Measurements from ENCODE around the gene CXCL12. TPM values are rescaled to one million over a fixed set of nuclear protein-coding genes. Genes with fewer than 3 reads are reported as not detected.

Gene CXCL12
- 100 to 1,000 TPM; 407 to 604 (median 446) TPM for polyA plus RNA-seq (ENCODE audit: insufficient read length in 4 of 4)

DNA sequence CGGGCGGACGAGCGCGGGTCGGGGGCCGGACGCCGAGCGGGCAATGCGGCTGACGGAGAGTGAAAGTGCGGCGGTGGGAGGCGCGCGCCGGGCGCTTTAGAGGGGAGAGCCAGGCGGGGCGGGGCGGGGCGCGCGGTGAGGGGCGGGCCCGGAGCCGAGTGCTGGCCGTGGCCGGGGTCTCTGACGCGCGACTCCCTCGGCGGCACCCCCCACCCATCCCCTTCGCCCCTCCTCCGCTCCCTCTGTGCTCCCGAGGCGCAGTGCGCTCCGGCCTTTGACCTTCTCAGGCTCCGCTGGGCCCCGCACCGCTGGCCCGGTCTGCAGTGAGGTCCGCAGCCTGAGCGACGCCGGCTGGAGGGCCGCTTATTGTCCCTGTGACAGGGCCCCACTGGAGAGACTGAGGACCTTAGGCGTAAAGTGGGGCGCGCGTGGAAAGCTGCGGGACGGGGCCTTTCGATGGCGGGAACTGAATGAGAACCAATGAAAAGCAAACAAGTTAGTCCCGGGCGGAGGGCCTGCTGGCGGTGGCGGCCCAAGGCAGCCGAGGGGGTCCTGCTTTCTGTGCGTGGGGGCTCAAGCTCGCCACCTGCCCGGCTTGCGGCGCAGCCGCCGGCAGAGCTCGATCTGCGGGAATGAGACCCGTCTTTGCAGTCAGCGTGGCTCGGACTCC is at the start of gene CXCL12:
Gene CXCL12, minus strand, starts transcription at position 72 of the 670 bp plus-strand sequence. CDS start 92 bp downstream, outside the sequence.
- DNase-seq (ENCODE audit: low read depth in 4 of 4, low spot score in 3 of 4), result peak in 1 of 4 donors; percentile 38

DNA sequence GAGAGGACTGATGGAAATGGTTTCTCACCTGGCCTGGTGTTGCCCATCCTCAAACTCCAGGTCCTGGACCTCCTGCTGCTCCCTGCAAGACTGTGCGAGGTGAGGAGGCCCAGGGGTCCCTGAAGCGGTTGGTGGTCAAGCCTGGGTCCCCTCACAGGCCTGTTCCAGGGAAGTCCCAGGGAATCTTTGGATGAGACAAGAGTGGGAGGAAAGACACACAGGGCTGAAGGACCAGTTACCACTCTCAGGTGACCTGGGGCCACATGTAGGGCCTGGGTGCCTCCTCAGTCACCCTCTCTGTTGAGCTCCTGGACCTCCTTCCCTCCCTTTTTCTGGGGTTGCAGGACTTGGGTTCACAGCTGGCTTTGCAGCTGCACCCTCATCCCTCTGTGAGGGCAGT is 42.6 kb upstream of the CXCL12 start:
- DNase-seq (ENCODE audit: low read depth in 4 of 4, low spot score in 3 of 4), result no peak

DNA sequence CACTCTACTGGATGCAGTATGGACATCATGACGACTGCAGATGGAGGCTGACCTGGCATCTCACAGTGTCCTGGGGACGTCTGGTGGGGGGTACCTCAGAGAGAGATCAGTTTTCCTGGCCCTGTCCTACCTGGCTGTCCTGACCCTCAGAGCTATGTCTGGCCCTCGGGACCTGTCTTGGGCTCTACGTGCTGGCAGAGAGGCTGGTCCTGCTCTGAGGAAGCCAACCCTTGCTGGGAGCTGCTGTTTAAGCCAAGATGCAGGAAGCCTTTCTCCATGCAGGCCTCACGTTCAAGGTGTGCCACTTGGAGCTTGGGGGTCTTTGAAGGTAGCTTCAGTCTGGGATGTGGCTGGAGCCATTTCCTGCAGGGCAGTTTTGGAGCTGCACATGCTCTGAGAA is 42.1 kb upstream of the CXCL12 start:
- DNase-seq (ENCODE audit: low read depth in 4 of 4, low spot score in 3 of 4), result no peak

DNA sequence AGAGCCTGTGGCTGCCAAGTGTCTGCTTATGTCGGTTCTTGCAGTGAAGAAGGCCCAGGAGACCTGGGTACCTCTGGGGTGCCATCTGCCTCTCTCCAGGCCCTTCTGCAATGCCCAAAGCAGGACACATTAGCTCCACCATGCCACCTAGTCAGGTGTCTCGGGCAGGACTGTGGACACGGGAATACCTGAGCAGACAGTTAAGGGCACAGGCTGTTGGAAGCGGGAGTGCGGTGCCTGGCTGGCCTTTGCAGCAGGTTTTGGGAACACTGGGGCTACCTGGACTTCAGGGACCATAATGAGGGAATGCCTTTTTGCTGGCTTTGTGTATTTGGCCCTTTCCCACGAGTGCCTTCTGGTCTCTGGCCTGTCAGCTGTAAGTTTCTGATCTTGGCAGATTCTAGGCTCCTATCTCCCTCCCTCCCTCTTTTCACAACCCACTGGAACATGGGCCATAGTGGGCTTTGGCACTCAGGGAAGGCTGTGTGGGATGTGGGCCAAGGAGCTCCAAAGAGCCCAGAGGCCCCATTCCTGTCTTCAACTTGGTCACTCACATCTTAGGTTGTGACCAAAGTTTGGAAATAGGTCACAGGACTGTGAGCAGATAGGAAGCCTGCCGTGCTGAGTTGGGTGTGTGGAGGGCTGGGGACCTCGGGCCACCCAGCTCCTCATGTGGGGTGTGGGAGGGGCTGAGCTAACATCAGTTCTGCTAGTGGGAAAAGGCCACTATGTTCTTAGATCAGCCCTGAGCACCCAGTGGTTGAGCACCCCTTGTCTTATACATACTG is 41.5 kb upstream of the CXCL12 start:
- no peak for DNase-seq (ENCODE audit: low read depth in 4 of 4, low spot score in 3 of 4)

DNA sequence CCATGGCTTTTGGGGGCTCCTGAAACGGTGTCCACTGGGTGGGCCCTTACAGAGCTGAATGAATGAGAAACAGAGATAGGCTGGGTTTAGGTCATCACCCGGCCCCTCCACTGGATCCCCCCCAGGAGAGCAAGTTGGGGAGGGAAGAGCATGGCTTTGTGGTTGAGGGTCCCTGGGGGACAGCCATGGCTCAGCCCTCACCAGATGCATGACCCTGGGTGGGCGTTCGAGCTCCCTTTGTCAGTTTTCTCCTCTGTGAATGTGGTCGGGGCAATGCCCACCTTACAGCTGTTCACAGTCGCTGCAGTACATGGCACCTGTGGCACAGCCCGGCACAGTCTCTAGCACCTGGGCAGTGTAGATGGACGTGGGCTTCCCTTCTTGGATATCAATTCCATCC is 40.6 kb upstream of the CXCL12 start:
- DNase-seq (ENCODE audit: low read depth in 4 of 4, low spot score in 3 of 4), result no peak

DNA sequence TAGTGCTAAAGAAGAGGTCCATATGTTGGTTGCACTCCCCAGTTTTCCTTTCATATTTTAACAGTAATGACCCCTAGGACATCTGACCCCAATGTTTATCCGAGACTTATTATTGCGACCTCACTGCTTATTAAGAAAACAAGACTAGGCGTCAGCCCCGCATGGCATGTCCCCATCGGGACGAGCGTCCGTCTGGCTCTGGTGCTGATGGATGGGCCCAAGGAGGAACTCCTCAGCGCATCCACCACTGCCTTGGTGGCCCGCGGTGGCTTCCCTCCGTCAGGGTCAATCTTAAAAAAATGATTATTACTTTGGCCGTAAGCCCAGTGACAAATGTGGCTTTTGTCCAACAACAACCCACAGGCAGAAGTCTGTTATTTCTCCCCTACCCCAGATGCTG is 40.1 kb upstream of the CXCL12 start:
- DNase-seq (ENCODE audit: low read depth in 4 of 4, low spot score in 3 of 4), result peak in 1 of 4 donors; percentile 26

DNA sequence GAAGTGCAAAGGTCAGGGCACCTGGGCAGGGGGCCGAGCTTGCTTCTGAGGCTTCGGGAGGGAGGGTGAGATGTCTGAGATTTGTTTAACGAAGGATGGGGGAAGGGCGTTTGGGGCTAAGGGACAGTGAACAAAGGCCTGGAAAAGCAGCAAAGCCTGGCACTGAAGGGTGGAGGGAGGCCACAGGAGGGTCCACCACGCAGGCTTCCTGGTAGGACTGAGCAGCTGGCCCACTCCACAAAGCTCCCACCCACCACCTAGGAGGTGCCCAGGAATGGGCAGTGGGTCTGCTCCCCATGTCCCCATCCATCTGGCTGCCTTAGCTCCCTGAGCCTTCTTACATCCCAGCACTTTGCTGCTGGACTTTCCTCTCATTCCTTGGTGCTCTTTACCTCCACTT is 39.4 kb upstream of the CXCL12 start:
- no peak for DNase-seq (ENCODE audit: low read depth in 4 of 4, low spot score in 3 of 4)

DNA sequence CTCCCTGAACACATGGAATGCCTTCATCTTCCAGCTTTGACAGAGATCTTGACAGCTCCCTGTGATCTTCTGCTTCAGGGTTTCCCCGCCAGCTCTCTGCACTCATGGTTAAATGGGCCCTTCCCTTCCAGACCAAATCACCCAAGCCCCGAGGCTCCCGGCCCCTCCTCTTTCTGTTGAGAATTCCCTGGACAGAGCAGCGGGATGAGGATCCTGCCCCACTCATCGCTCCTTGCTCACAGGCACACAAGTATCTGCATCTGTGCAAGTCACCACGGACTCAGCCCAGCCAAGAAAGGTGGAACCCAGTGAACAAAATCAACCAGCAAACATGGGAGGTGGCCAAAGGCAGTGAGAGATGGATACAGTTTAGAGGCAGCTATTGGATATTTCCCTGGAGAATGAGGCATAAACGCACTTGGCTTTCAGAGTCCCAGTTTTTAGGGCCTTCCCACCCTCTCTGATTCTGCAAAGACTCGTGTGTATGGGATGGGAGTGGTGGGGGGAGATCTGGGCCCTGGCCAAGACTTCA is 37.7 kb upstream of the CXCL12 start:
- no peak for DNase-seq (ENCODE audit: low read depth in 4 of 4, low spot score in 3 of 4)

DNA sequence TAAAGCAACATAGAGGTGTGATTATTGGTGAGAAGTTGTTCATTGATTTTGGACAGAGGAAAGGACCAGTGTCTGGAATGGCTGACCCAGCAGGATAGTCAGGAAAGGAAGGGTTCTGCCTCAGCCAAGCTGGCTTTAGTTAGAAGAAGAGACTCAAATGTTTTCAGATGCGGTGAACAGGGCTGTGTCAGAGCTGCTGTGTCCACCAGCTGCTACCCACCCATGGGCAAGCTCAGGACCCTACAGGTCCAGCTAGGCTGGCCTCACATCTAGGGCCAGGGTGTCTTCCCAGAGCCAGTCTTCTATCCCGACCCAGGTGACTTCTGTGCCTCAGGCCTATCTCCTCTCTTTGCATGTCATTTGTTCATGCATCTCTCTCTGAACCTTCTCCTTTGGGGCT is 37.3 kb upstream of the CXCL12 start:
- DNase-seq (ENCODE audit: low read depth in 4 of 4, low spot score in 3 of 4), result no peak

DNA sequence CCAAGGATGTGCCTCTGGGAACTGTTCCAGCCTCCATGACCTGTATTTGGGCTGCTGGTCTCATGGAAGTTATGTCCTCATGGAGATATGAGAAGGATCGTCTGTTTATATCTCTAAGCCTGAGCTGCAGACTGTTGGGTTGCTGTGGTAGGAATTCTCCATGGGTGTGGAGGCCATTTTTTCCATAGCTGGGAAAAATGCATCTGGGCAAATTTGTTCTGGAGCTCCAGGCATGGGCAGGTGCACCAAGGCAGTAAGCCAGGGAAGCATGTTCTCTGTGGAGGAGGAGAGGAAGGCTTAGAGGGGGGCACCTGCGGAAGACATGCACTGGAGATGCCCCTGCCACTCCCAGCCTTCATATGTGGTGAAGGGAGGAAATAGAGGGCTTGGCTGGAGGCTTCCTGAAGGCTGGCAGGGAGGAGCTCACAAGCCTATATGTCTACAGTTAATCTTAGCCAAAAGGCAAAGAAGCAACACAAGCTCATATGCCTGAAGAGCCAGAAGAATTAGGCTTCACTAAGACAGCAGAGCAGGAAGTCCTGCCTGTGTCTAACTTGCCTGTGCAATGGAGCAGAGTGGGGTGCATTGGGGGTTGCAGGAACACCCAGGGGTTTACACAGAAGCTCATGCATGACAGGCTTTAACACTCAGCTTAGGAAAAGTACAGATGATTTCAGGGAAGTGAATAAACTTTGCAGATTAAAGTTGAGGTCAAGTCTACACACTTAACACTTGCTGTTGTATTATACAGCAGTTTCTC is 35.1 kb upstream of the CXCL12 start:
- DNase-seq (ENCODE audit: low read depth in 4 of 4, low spot score in 3 of 4), result no peak

DNA sequence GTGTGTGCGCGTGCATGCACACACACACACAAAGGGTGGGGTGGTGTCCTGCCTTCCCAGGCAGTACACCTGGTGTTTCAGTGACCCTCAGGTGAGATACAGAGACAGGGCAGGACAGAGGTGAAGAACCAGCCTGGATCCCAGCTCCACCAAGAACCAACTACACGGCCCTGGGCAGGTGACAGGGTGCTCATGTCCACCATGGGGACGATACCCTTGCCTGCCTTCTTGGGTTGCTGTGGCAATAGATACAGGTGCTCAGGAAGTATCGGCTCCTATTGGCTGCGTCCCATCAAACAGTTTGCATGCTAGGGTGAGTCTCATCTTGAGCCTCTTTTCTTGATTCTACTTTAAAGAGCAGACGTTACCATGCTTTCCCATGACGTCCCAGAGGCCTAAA is 33.7 kb upstream of the CXCL12 start:
- no peak for DNase-seq (ENCODE audit: low read depth in 4 of 4, low spot score in 3 of 4)

DNA sequence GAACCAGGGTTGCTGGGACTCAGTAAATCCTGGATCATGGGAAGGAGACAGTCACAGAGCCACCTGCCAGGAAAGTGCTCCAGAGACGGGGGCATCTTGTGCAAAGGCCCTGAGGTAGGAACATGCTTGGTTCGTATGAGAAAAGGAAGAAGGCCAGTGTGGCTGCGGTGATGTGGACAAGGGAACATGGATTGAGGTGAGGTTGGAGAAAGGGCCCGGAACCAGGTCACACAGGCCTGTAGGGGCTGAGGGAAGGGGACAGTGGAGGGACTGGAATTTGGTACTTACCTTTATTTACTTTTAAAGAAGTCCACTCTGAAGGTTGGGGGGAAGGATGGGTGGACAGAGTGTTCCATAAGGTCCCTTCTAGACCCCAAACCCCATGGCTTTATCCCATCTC is 32.9 kb upstream of the CXCL12 start:
- no peak for DNase-seq (ENCODE audit: low read depth in 4 of 4, low spot score in 3 of 4)

DNA sequence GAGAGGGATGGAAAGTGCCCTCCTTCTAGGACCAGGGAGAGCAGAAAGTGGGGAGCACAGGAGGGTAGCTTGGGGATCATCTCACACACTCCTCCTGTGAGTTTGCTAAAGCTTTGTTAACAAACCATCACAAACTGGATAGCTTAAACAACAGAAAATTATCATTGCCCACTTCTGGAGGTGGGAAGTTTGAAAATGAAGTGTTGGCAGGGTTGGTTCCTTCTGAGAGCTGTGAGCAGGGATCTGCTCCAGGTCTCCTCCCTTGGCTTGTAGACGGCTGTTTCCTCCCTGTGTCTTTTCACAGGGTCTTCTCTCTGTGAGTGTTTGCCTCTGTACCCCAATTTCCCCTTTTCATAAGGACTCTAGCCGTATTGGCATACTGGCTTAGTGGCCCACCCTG is 32.0 kb upstream of the CXCL12 start:
- no peak for DNase-seq (ENCODE audit: low read depth in 4 of 4, low spot score in 3 of 4)

DNA sequence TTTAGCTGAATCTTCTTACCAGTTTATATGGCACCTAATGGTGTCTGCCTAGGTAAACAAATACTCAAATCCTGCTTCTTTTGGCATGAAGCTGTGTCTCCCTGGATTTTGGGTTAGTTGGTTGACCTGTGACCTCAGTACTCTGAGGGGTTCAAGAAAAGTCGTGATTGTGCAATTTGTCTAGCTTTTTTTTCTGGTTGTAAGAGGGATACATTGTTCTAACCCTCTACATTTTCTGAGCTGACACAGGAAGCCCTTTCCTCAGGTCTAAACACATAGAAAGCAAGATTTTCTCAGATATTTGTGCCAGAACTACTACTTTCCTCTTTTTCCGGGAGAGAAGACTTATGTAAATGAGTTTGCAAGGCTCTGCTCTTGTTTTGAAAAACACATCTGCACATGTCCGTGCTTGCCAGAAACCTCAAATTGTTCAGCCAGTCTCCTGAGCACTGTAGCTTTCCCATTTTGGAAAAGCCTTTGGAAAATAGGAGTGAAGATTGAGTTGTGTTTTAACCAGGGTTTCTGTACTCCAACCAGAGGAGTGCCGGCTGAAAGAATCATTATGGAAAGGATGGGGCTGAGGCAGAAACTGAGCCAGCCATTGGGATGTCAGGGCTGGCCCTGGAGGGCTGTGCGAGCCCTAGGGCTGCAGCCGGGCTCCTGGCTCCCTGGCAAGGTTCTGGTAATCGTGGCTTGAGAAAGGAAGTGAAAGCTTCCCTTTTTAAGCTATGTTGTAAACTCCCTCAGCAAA is 31.3 kb upstream of the CXCL12 start:
- DNase-seq (ENCODE audit: low read depth in 4 of 4, low spot score in 3 of 4), result no peak

DNA sequence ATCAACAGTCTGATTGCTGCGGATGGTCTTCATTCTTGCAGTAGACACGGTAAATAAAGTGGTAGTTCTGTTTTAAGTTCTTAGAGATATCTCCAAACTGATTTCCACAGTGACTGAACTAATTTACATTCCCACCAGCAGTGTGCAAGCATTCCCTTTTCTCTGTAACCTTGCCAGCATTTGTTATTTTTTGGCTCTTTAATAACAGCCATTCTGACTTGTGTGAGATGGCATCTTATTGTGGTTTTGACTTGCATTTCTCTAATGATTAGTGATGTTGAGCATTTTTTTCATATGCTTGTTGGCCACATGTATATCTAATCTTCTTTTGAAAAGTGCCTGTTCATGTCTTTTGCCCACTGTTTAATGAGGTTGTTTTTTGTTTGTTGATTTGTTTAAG is 30.2 kb upstream of the CXCL12 start:
- DNase-seq (ENCODE audit: low read depth in 4 of 4, low spot score in 3 of 4), result no peak

DNA sequence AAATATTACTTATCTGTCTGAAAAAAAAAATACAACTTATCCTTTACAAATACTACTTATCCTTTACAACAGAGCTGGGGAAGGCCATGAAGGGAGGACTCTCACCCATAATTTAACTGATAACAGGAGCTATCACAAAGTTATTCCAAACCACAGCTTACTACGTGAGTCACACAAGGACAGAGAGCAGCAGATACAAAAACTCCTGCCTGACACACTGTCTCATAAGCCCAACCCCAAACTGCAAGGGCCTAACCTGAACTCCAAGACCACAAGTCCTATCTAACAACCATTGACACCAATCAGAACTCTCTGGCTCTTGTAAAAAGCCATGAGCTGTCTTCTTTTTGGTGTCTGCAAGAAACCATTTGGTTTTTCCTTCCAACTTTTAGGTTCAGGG is 28.5 kb upstream of the CXCL12 start:
- DNase-seq (ENCODE audit: low read depth in 4 of 4, low spot score in 3 of 4), result no peak

DNA sequence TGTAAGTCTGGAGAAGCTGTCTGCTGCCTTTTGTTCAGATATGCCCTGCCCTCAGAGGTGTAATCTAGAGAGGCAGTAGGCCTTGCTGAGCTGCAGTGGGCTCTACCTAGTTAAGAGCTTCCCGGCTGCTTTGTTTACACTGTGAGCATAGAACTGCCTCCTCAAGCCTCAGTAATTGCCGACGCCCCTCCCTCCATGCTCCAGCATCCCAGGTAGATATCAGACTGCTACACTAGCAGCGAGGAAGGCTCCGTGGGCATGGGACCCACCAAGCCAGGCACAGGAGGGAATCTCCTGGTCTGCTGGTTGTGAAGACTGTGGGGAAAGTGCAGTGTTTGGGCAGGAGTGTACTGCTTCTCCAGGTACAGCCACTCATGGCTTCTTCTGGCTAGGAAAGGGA is 26.4 kb upstream of the CXCL12 start:
- DNase-seq (ENCODE audit: low read depth in 4 of 4, low spot score in 3 of 4), result no peak

DNA sequence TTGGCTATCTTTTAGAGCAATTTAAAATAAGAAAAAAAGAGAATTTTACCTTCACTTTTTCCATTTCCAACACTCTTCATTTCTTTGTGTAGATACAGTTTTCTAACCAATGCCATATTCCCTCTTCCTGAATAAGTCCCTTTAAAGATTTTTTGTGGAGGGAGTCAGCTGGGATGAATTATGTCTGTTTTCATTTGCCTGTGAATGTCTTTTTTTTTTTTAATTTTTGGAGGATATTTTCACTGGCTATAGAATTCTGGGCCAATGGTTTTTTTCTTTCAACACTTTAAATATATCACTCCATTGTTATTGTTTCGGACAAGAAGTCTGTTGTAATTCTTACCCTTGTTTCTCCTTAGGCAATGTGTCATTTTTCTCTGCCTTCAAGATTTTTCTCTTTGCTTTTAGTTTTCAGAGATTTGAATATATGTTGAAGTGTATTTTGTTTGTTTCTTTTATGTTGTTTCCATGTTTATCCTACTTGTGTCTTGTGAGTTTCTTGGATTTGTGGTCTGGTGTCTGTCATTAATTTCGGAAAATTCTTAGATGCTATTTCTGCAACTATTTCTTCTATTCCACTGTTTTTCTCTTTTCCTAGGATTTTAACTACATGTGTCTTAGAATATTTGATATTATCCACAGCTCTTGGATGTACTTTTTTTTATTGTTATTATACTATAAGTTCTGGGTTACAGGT is 20.0 kb upstream of the CXCL12 start:
- DNase-seq (ENCODE audit: low read depth in 4 of 4, low spot score in 3 of 4), result no peak

DNA sequence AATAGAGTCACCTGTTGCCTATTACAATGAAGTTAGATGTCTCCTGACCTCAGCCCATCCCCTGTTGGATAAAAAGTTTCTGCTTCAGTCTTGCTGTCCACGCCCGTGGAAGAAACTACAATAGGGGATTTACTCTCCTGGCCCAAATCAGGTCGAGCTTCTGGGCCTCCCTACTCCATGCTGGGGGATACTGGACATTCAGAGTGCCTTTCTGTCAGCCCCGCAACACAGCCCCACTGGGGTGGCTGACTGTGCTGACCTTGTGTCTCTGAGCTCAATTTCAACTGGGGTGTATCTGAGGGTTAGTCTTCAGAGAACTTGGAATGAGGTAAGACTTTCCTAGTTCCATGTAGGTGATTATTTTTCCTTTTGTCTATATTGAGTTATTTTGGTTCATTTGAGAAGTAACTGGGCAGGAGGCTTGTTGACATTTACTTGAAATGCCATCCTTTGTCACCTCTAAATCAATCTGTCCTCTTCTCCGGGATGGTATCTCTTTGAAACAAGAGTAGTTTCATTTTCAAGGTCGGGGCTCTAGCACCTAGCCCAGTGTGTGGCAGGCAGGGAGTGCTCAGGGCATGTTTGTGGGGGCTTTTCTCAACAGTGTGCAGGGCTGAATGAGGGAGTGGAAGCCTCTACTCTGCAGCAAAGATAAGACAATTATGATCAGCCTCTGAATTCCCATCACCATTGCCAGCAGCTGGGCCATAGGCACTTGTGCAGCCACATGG is 17.7 kb upstream of the CXCL12 start:
- no peak for DNase-seq (ENCODE audit: low read depth in 4 of 4, low spot score in 3 of 4)

Data from right renal pelvis (tissue), 4 donors.